ENCODE results near the gene GJB5.
A peak's percentile ranks its signal among the peaks of the same experiment; 100 is the strongest.
"Not testable (repeated sequence)": the region's sequence is repeated elsewhere in the genome, so short reads cannot be mapped to it uniquely, and the experiment has no call there.

The GJB5 gene

GRCh38 chr1:34736692-34737091, 18.2 kb upstream of the GJB5 start:
- TF ChIP-seq CTCF (IDR thresholded peaks at IDR 0.05; ENCODE audit: low read depth, low read length), result no peak
- H3K4me3 ChIP-seq (ENCODE audit: low read depth, low read length), result no peak overlapping the region

GRCh38 chr1:34737236-34737635, 17.6 kb upstream of the GJB5 start:
- H3K4me3 ChIP-seq (ENCODE audit: low read depth, low read length), result not testable (repeated sequence)

GRCh38 chr1:34739613-34740012, 15.2 kb upstream of the GJB5 start:
- no peak for TF ChIP-seq CTCF (IDR thresholded peaks at IDR 0.05; ENCODE audit: low read depth, low read length)
- no peak overlapping the region for H3K4me3 ChIP-seq (ENCODE audit: low read depth, low read length)

GRCh38 chr1:34740161-34740868, 14.5 kb upstream of the GJB5 start:
- TF ChIP-seq CTCF (IDR thresholded peaks at IDR 0.05; ENCODE audit: low read depth, low read length), result no peak
- H3K4me3 ChIP-seq (ENCODE audit: low read depth, low read length), result no peak overlapping the region

GRCh38 chr1:34742667-34743270, 12.1 kb upstream of the GJB5 start:
- H3K4me3 ChIP-seq (ENCODE audit: low read depth, low read length), result no peak overlapping the region
- peak; percentile 92 for TF ChIP-seq CTCF (IDR thresholded peaks at IDR 0.05; ENCODE audit: low read depth, low read length)

GRCh38 chr1:34743775-34744174, 11.1 kb upstream of the GJB5 start:
- no peak overlapping the region for H3K4me3 ChIP-seq (ENCODE audit: low read depth, low read length)
- TF ChIP-seq CTCF (IDR thresholded peaks at IDR 0.05; ENCODE audit: low read depth, low read length), result no peak

- no peak overlapping the region for H3K4me3 ChIP-seq (ENCODE audit: low read depth, low read length)
- TF ChIP-seq CTCF (IDR thresholded peaks at IDR 0.05; ENCODE audit: low read depth, low read length), result no peak
These were observed 10.0 kb upstream of the GJB5 start for GRCh38 chr1:34744851-34745250.

- TF ChIP-seq CTCF (IDR thresholded peaks at IDR 0.05; ENCODE audit: low read depth, low read length), result no peak
These were observed 9.2 kb upstream of the GJB5 start for GRCh38 chr1:34745666-34746065.

More at GRCh38 chr1:34745666-34746065, 9.2 kb upstream of the GJB5 start:
- no peak overlapping the region for H3K4me3 ChIP-seq (ENCODE audit: low read depth, low read length)
